HL-60 (cell line): Measurements from ENCODE around the gene MPC1.

Source experiments
- DNase-seq, 2 experiments: peaks; one replicate each; pipeline ENCODE4 v3.0.0-alpha.2; 2010 to 2020; ENCODE audit warnings: low read depth in 1 of 2, low spot score in 1 of 2
- H3K27ac ChIP-seq: fragments of 250-450 bp; sonication (Bioruptor Pico); replicated peaks from 2 replicates; pipeline ENCODE4 v1.5.1; 2020; ENCODE audit warnings: mild to moderate bottlenecking, moderate library complexity
- H3K27me3 ChIP-seq: fragments of 250-450 bp; sonication (Bioruptor Pico); 2 replicates; pipeline ENCODE4 v1.5.1; 2021; ENCODE audit warnings: mild to moderate bottlenecking, moderate library complexity; ENCODE audit not compliant: insufficient read depth, poor library complexity, severe bottlenecking
- H3K4me3 ChIP-seq: replicated peaks from 2 replicates; pipeline ENCODE4 v1.5.1; 2011; ENCODE audit warnings: mild to moderate bottlenecking, control low read depth, low read length; ENCODE audit not compliant: insufficient read depth
- GABPA ChIP-seq: IDR thresholded peaks from 2 replicates; pipeline ENCODE4 v1.6.1; 2012; ENCODE audit warnings: low read depth
- POLR2AphosphoS5 ChIP-seq: IDR thresholded peaks from 2 replicates; pipeline ENCODE4 v1.6.1; 2012; ENCODE audit warnings: low read depth
- SPI1 ChIP-seq: IDR thresholded peaks from 2 replicates; pipeline ENCODE4 v1.6.1; 2012; ENCODE audit warnings: low read depth, mild to moderate bottlenecking, borderline replicate concordance
- TF ChIP-seq, protein P1 (sequence below): IDR thresholded peaks from one replicate; pipeline ENCODE4 v1.5.1; 2011; ENCODE audit warnings: low read length, control low read depth, inconsistent platforms; ENCODE audit not compliant: insufficient read depth
- TF ChIP-seq, protein P2 (sequence below): IDR thresholded peaks from 2 replicates; pipeline ENCODE4 v1.6.1; 2012; ENCODE audit warnings: low read depth; ENCODE audit not compliant: insufficient replicate concordance

The MPC1 gene

DNA sequence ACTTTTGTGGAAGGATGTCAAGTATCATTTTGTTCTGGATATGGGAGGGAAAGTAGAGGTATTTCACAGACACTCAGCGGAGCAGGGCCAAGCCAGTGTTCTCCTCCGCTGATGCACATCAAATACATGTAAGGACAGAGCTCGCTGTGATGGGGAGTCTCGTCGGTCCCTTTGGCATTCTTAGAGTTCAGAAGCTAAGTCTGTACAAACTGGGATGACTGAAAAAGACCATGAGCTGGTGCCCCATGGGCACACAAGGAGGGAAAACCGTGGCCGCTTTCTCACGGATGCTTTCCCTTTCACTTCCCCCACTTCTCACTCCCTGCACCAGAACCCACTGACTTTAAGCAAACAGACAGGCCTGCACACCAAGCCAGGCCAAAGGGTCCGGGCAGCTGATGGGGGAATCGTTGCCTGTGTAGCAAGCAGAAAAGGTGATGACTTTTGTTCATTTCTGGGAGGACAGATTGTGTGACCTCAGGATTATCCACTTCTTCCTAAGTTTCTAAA, 27.7 kb upstream of the MPC1 start:
- no peak for DNase-seq
- Histone ChIP-seq H3K27me3 (no peaks in the 10 kb centered on the region), H3K4me3 (no peak overlapping the region), H3K27ac (no peak overlapping the region)
- TF ChIP-seq POLR2AphosphoS5 (no peak), GABPA (no peak), SPI1 (no peak)
- TF ChIP-seq, protein P1, sequence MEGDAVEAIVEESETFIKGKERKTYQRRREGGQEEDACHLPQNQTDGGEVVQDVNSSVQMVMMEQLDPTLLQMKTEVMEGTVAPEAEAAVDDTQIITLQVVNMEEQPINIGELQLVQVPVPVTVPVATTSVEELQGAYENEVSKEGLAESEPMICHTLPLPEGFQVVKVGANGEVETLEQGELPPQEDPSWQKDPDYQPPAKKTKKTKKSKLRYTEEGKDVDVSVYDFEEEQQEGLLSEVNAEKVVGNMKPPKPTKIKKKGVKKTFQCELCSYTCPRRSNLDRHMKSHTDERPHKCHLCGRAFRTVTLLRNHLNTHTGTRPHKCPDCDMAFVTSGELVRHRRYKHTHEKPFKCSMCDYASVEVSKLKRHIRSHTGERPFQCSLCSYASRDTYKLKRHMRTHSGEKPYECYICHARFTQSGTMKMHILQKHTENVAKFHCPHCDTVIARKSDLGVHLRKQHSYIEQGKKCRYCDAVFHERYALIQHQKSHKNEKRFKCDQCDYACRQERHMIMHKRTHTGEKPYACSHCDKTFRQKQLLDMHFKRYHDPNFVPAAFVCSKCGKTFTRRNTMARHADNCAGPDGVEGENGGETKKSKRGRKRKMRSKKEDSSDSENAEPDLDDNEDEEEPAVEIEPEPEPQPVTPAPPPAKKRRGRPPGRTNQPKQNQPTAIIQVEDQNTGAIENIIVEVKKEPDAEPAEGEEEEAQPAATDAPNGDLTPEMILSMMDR = no peak
- TF ChIP-seq, protein P2, sequence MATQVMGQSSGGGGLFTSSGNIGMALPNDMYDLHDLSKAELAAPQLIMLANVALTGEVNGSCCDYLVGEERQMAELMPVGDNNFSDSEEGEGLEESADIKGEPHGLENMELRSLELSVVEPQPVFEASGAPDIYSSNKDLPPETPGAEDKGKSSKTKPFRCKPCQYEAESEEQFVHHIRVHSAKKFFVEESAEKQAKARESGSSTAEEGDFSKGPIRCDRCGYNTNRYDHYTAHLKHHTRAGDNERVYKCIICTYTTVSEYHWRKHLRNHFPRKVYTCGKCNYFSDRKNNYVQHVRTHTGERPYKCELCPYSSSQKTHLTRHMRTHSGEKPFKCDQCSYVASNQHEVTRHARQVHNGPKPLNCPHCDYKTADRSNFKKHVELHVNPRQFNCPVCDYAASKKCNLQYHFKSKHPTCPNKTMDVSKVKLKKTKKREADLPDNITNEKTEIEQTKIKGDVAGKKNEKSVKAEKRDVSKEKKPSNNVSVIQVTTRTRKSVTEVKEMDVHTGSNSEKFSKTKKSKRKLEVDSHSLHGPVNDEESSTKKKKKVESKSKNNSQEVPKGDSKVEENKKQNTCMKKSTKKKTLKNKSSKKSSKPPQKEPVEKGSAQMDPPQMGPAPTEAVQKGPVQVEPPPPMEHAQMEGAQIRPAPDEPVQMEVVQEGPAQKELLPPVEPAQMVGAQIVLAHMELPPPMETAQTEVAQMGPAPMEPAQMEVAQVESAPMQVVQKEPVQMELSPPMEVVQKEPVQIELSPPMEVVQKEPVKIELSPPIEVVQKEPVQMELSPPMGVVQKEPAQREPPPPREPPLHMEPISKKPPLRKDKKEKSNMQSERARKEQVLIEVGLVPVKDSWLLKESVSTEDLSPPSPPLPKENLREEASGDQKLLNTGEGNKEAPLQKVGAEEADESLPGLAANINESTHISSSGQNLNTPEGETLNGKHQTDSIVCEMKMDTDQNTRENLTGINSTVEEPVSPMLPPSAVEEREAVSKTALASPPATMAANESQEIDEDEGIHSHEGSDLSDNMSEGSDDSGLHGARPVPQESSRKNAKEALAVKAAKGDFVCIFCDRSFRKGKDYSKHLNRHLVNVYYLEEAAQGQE = no peak

DNA sequence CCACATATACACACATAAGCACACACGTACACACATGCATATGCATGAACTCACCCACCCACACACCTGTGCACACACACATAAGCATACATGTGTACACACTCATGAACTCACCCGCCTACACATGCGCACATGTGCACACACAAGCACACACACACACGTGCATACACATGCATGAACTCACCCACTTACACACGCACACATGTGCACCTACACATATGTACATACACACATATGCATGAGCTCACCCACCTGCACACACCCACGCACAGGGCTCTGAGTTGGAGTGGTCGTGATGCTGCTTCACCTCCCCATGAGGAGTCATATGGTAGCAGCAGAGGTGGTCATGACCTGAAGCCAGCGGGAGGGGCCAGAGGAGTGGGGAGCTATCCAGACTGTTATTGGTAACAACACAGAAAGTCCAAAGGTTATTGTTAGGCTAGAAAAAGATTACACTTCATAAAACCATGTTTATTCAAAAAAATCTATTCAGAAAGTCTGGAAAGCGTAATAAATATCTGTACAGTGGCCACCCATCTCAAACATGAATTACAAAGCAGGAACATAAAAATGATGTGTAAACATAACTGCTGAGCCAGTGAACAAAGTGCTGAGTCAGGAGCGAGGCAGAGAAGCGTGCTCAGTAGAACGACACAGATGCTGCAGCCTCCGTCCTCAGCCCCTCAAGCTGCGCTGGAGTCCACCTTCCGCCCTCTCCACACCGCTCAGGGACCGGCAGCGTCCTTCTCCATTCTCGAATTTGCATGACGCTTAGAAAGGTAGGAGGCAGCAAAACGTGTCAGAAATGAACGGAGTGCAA, 26.4 kb upstream of the MPC1 start:
- Histone ChIP-seq H3K27me3 (no peaks in the 10 kb centered on the region), H3K4me3 (no peak overlapping the region), H3K27ac (no peak overlapping the region)
- no peak for DNase-seq
- TF ChIP-seq SPI1 (no peak), POLR2AphosphoS5 (no peak), GABPA (no peak)
- TF ChIP-seq, protein P1 = no peak
- TF ChIP-seq, protein P2 = no peak

DNA sequence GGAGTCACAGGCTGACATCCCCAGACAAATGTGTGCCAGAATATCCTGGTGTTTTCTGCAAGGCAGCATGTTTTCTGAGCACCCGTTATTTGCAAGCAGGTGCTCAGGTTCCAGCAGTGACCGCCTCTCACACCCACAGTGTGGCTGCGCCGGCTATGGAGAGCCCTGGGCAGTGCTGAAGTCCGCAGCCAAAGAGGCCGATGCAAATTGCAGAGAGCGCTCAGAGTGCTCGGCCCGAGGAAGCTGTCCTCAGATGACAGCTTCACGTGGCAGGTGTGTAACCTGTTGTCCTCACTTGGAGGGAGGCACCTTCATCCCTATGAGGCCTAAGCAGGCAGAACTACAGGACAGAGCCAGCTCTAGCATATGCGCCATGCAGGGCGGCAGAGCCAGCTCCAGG, 23.5 kb upstream of the MPC1 start:
- Histone ChIP-seq H3K27me3 (no peaks in the 10 kb centered on the region), H3K4me3 (no peak overlapping the region)

More for the DNA sequence above, 23.5 kb upstream of the MPC1 start:
- DNase-seq = no peak
- TF ChIP-seq, protein P1 = no peak
- TF ChIP-seq POLR2AphosphoS5 (no peak), SPI1 (no peak), GABPA (no peak)
- TF ChIP-seq, protein P2 = no peak
- no peak overlapping the region for H3K27ac ChIP-seq
